Measurements from ENCODE around the gene HDAC4. TPM values are rescaled to one million over a fixed set of nuclear protein-coding genes. Genes with fewer than 3 reads are reported as not detected.
A peak's percentile ranks its signal among the peaks of the same experiment; 100 is the strongest.

HDAC4 gene
- total and polyA plus RNA-seq, 2 of the 8 experiments (the other 6 are each of a cell fraction or from before 2014, with no cell fraction given), result 15.4 to 31.5 TPM

GRCh38 chr2:239401067-239401880 lies 454 bp upstream of the HDAC4 start (continued):
- TF ChIP-seq POLR2AphosphoS5 (IDR thresholded peaks at IDR 0.05; ENCODE audit: low read depth, low read length) (peak; percentile 96), CEBPB (IDR thresholded peaks at IDR 0.05; ENCODE audit: low read depth, low read length) (peak; percentile 58), SP1 (IDR thresholded peaks at IDR 0.05; ENCODE audit: low read depth, low read length) (peak; percentile 91), EGR1 (IDR thresholded peaks at IDR 0.05; ENCODE audit: borderline replicate concordance, low read depth, low read length) (no peak), POU5F1 (IDR thresholded peaks at IDR 0.05; ENCODE audit: low read depth, low read length) (no peak), KDM5A (IDR thresholded peaks at IDR 0.05; ENCODE audit: low read length) (peak; percentile 64; the same call in 1 of the 2 replicates), E2F6 (IDR thresholded peaks at IDR 0.05) (peak; percentile 88), CHD7 (IDR thresholded peaks at IDR 0.05; ENCODE audit: insufficient replicate concordance, low read length) (no peak), YY1 (IDR thresholded peaks at IDR 0.05; ENCODE audit: low read depth, low read length) (peak; percentile 99), CHD2 (IDR thresholded peaks at IDR 0.05; ENCODE audit: low read length) (peak; percentile 64)

Measured in H1 (cell line).